HEK293 (cell line): ENCODE results near the gene PRSS16.

Experiments
- AEBP2 ChIP-seq: fragments of 450-650 bp; formaldehyde crosslinking; IDR thresholded peaks from 2 replicates; pipeline ENCODE4 v1.5.1; 2016; ENCODE audit warnings: missing biosample characterization, missing genetic modification characterization, borderline replicate concordance
- CTCF ChIP-seq: fragments of 450-650 bp; formaldehyde crosslinking; IDR thresholded peaks from 2 replicates; pipeline ENCODE4 v1.5.1; 2016; ENCODE audit warnings: missing biosample characterization, missing genetic modification characterization
- OSR2 ChIP-seq: fragments of 450-650 bp; formaldehyde crosslinking; IDR thresholded peaks from 2 replicates; pipeline ENCODE4 v1.5.1; 2016; ENCODE audit warnings: missing biosample characterization, missing genetic modification characterization
- TSHZ1 ChIP-seq: fragments of 450-650 bp; formaldehyde crosslinking; IDR thresholded peaks from 2 replicates; pipeline ENCODE4 v1.5.1; 2016; ENCODE audit warnings: missing biosample characterization, missing genetic modification characterization, borderline replicate concordance
- ZBTB17 ChIP-seq: fragments of 450-650 bp; formaldehyde crosslinking; IDR thresholded peaks from 2 replicates; pipeline ENCODE4 v1.5.1; 2016; ENCODE audit warnings: missing biosample characterization, missing genetic modification characterization
- ZBTB26 ChIP-seq: fragments of 450-650 bp; formaldehyde crosslinking; optimal IDR thresholded peaks from 2 replicates; pipeline ENCODE3; 2016; ENCODE audit warnings: missing biosample characterization, mild to moderate bottlenecking, missing genetic modification characterization
- ZEB2 ChIP-seq: fragments of 450-650 bp; formaldehyde crosslinking; IDR thresholded peaks from 2 replicates; pipeline ENCODE4 v1.5.1; 2016; ENCODE audit warnings: missing biosample characterization, missing genetic modification characterization
- ZNF10 ChIP-seq: fragments of 450-650 bp; formaldehyde crosslinking; IDR thresholded peaks from 2 replicates; pipeline ENCODE4 v1.5.1; 2017; ENCODE audit warnings: missing biosample characterization, missing genetic modification characterization
- ZNF121 ChIP-seq: fragments of 450-650 bp; formaldehyde crosslinking; IDR thresholded peaks from 2 replicates; pipeline ENCODE4 v1.5.1; 2016; ENCODE audit warnings: missing biosample characterization, missing genetic modification characterization
- ZNF174 ChIP-seq: fragments of 450-650 bp; formaldehyde crosslinking; IDR thresholded peaks from 2 replicates; pipeline ENCODE4 v1.5.0; 2017; ENCODE audit warnings: missing biosample characterization, mild to moderate bottlenecking, missing genetic modification characterization
- ZNF24 ChIP-seq: fragments of 450-650 bp; formaldehyde crosslinking; IDR thresholded peaks from 2 replicates; pipeline ENCODE4 v1.5.1; 2016; ENCODE audit warnings: missing biosample characterization, missing genetic modification characterization
- ZNF26 ChIP-seq: fragments of 450-650 bp; formaldehyde crosslinking; IDR thresholded peaks from 2 replicates; pipeline ENCODE4 v1.5.1; 2016; ENCODE audit warnings: missing biosample characterization, missing genetic modification characterization
- ZNF341 ChIP-seq: fragments of 450-650 bp; formaldehyde crosslinking; IDR thresholded peaks from 2 replicates; pipeline ENCODE4; 2016; ENCODE audit warnings: low read depth, missing biosample characterization, missing genetic modification characterization
- ZNF426 ChIP-seq: fragments of 450-650 bp; formaldehyde crosslinking; IDR thresholded peaks from 2 replicates; pipeline ENCODE4 v1.5.1; 2017; ENCODE audit warnings: missing biosample characterization, missing genetic modification characterization, mild to moderate bottlenecking, inconsistent platforms, moderate library complexity
- ZNF433 ChIP-seq: fragments of 450-650 bp; formaldehyde crosslinking; IDR thresholded peaks from 2 replicates; pipeline ENCODE4 v1.5.1; 2016; ENCODE audit warnings: missing biosample characterization, missing genetic modification characterization, low read depth
- ZNF544 ChIP-seq: fragments of 450-650 bp; formaldehyde crosslinking; IDR thresholded peaks from 2 replicates; pipeline ENCODE4 v1.5.0; 2017; ENCODE audit warnings: missing biosample characterization, missing genetic modification characterization
- ZNF549 ChIP-seq: fragments of 450-650 bp; IDR thresholded peaks from 2 replicates; pipeline ENCODE4 v1.5.1; 2018; ENCODE audit warnings: missing biosample characterization, missing genetic modification characterization, mild to moderate bottlenecking, inconsistent platforms, moderate library complexity
- ZNF558 ChIP-seq: fragments of 450-650 bp; formaldehyde crosslinking; IDR thresholded peaks from 2 replicates; pipeline ENCODE4 v1.5.1; 2016; ENCODE audit warnings: missing biosample characterization, missing genetic modification characterization
- ZNF560 ChIP-seq: fragments of 450-650 bp; formaldehyde crosslinking; IDR thresholded peaks from 2 replicates; pipeline ENCODE4 v1.5.1; 2017; ENCODE audit warnings: missing biosample characterization, missing genetic modification characterization, borderline replicate concordance
- ZNF600 ChIP-seq: fragments of 450-650 bp; formaldehyde crosslinking; IDR thresholded peaks from 2 replicates; pipeline ENCODE4 v1.5.1; 2016; ENCODE audit warnings: missing biosample characterization, missing genetic modification characterization
- ZNF658 ChIP-seq: fragments of 450-650 bp; formaldehyde crosslinking; IDR thresholded peaks from 2 replicates; pipeline ENCODE4; 2016; ENCODE audit warnings: missing biosample characterization, missing genetic modification characterization
- ZNF747 ChIP-seq: fragments of 450-650 bp; formaldehyde crosslinking; IDR thresholded peaks from 2 replicates; pipeline ENCODE4 v1.5.1; 2016; ENCODE audit warnings: missing biosample characterization, missing genetic modification characterization
- ZSCAN23 ChIP-seq: fragments of 450-650 bp; formaldehyde crosslinking; IDR thresholded peaks from 2 replicates; pipeline ENCODE4 v1.5.1; 2016; ENCODE audit warnings: missing biosample characterization, missing genetic modification characterization

The PRSS16 gene

GRCh38 chr6:27293436-27294098 lies 46.1 kb downstream of the PRSS16 start (continued):
- TF ChIP-seq ZBTB17 (peak; percentile 34; the same call in 1 of the 2 replicates), ZNF341 (tag by site-specific recombination) (no peak), AEBP2 (no peak), ZNF658 (no peak), ZNF426 (tag by site-specific recombination) (no peak), ZNF560 (tag by site-specific recombination) (no peak), ZNF600 (tag by site-specific recombination) (no peak), TSHZ1 (no peak), ZNF26 (tag by site-specific recombination) (no peak), ZNF558 (tag by site-specific recombination) (no peak), ZNF24 (tag by site-specific recombination) (peak; percentile 62; the same call in 1 of the 2 replicates), ZNF433 (tag by site-specific recombination) (no peak), OSR2 (tag by site-specific recombination) (no peak), ZEB2 (tag by site-specific recombination) (0 out of 2 replicates have a peak, but pooled peaks have one; percentile 44), ZNF549 (tag by site-specific recombination) (no peak), ZNF10 (tag by site-specific recombination) (no peak), ZNF544 (tag by site-specific recombination) (no peak), ZNF747 (tag by site-specific recombination) (no peak), CTCF (no peak), ZNF174 (tag by site-specific recombination) (no peak), ZBTB26 (no peak), ZSCAN23 (tag by site-specific recombination) (no peak; the same call in 1 of the 2 replicates), ZNF121 (no peak)
